ENCODE measurements around the gene RAP1GDS1.
"Not testable (repeated sequence)": the region's sequence is repeated elsewhere in the genome, so short reads cannot be mapped to it uniquely, and the experiment has no call there.

Gene RAP1GDS1

GRCh38 chr4:98358630-98359248 lies 97.6 kb downstream of the RAP1GDS1 start:
- DNase-seq: no peak

DNA sequence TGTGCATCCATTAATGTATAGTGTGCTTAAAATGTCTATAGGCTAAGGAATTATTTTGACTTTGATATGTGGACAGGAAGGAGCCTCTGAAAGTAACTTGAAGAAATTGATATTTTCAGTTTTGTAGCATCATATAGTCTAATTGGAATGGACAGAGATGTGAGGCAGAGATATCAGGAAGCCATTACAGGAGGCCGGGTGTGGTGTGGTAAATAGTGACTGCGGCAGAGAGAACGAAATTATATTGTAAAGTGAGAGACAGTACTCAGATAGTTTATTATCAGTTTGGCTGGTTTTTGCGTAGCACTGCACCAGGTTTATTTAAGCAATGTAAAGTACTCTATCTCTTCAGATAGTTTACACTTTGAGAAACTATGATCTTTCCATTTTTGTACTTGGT lies 98.5 kb downstream of the RAP1GDS1 start:
- DNase-seq: no peak

GRCh38 chr4:98363431-98363830 lies 102.2 kb downstream of the RAP1GDS1 start:
- no peak for DNase-seq

- not testable (repeated sequence) for DNase-seq
Observed at GRCh38 chr4:98366275-98366674, 105.1 kb downstream of the RAP1GDS1 start.

DNA sequence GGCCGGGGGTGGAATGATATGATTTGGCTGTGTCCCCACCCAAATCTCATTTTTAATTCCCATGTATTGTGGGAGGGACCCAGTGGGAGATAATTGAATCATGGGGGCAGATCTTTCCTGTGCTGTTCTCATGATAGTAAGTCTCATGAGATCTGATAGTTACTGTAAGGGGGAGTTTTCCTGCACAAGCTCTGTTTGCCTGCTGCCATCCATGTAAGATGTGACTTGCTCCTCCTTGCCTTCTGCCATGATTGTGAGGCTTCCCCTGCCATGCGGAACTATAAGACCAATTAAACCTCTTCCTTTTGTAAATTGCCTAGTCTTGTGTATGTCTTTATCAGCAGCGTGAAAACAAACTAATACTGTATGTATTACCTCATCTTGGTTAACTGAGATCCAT lies 106.8 kb downstream of the RAP1GDS1 start:
- DNase-seq: not testable (repeated sequence)

GRCh38 chr4:98369322-98369721 lies 108.1 kb downstream of the RAP1GDS1 start:
- DNase-seq: no peak

DNA sequence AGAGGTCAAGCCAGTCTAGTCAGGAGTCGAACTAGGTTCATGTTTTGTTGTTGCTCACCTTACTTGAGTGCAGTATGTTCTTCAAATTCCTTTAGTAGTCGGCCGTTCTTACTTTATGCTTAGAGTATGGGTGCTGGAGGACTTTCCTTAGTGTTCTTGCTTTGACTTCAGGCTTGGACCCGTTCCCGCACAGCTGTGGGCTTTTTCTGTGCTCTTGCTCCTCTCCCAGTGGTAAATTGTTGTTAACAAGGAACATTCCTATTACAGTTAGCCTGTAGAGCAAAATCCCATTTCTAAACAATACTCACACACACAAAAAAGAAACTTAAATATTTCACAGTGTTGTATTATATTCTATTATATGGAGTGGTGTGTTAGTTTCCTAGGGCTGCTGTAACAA lies 113.5 kb downstream of the RAP1GDS1 start:
- peak in 2 of 14 donors; percentile 2 to 19 for DNase-seq

- no peak for DNase-seq
Observed at GRCh38 chr4:98377559-98377958, 116.4 kb downstream of the RAP1GDS1 start.

GRCh38 chr4:98381306-98381705 lies 120.1 kb downstream of the RAP1GDS1 start:
- DNase-seq: no peak

- no peak for DNase-seq
Observed at GRCh38 chr4:98383431-98384106, 122.4 kb downstream of the RAP1GDS1 start.

DNA sequence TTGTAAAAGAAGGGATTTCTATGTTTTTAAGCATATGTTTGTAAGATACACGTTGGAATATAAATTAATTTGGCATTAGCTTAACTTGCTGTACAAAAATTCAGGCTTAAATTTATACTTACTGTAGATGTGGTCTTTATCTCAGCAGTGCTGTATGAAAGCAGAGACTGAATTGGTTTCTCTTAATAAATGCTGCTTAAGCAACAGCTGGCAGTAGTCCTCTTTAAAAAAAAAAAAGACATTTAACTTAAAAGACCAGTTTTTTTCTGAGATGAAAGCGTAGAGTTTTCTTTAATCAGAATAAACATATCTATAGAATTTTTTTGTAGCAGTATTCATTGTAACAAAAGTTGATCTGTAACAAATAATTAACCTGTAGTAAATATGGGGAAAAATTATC lies 124.6 kb downstream of the RAP1GDS1 start:
- DNase-seq: no peak

GRCh38 chr4:98387345-98388026 lies 126.3 kb downstream of the RAP1GDS1 start:
- no peak for DNase-seq

GRCh38 chr4:98394134-98394533 lies 132.9 kb downstream of the RAP1GDS1 start:
- DNase-seq: no peak

- DNase-seq: no peak
Observed at GRCh38 chr4:98399915-98400314, 138.7 kb downstream of the RAP1GDS1 start.

DNA sequence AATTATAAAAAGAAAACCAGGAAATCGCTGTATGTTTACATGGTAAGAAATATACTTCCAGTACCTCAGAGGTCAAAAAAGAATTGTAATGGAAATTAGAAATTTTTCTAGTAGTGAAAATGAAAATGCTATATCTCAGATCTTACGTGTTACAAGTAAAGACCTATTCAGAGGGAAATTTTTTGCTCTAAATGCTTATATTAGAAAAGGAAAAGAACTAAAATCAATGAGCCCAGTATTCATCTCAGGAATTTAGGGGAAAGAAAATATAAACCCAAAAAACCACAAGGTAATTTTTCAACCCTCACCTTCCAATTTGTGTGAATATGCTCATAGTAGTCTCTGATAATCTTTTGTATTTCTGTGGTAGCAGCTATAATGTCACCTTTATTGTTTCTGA lies 145.6 kb downstream of the RAP1GDS1 start:
- DNase-seq: no peak

- DNase-seq: no peak
Observed at GRCh38 chr4:98411731-98412130, 150.5 kb downstream of the RAP1GDS1 start.

DNA sequence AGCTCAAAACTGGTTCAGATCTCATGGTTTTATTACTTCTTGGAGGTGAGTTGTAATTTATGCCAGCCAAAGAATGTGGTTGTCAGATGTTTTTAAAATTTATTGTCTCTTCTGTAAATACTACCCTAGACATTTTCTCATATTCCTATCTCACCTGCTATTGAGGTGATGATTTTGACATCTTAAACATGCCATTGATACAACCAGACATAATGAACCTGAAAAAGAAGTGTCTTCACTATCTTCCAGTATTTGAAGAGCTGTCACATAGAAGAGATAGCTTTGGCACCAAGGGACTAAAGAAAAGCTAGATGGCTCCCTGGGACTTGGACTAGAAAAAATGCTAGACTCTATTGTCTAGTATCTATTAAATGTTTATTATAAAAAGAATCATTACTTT lies 155.7 kb downstream of the RAP1GDS1 start:
- DNase-seq: no peak

GRCh38 chr4:98420151-98420550 lies 159.0 kb downstream of the RAP1GDS1 start:
- not testable (repeated sequence) for DNase-seq

- DNase-seq: no peak
Observed at GRCh38 chr4:98421111-98421510, 159.9 kb downstream of the RAP1GDS1 start.

GRCh38 chr4:98423009-98423408 lies 161.8 kb downstream of the RAP1GDS1 start:
- no peak for DNase-seq

DNA sequence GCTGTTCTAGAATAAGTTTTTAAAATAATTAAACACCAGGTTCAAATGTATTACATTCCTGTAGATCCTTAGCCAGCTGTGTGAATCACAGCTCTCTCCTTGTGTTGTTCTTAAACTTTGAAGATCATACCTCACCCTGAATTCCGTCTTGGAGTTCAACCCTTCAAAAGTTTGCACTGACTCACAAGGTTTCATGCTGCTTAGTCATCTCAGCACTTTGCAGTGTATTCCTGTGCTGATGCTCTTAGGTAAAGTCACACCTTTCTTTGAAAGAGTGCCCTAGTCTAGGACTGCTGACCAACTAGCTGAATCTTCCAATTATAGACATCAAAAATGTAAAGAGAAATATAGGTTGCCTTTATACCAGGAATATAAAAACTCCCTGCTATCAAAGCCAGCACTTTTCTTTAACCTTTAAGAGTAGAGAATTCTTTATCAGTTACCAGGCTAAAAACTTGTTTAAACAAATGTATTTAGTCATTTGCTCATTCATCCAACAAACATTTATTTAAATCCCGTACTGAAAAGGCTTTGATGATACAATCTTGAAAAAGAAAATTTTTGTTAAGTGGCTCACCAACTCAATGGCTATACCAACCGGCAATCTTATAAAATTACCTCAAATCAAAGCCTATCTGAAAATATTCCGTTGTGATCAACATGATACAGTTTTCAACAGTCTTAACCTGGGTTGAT lies 169.7 kb downstream of the RAP1GDS1 start:
- no peak for DNase-seq

DNA sequence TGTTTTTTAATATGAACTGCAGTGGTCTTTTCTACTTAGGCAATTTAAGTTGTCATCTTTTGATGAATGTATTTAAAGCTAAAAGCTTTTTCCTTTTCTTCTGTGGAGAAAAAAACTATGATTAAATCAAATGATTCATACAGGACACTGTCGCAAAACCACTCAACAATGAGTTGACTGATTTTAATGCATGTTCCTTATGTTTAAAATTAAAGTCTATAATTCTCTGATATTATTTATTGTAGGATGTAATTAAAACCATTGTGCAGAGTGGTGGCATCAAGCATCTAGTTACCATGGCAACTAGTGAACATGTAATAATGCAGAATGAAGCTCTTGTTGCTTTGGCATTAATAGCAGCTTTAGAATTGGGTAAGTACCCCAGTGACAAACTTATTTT lies 172.5 kb downstream of the RAP1GDS1 start:
- DNase-seq: no peak

- DNase-seq: no peak
Observed at GRCh38 chr4:98434816-98435215, 173.6 kb downstream of the RAP1GDS1 start.

Data from C1 segment of cervical spinal cord (tissue), 14 donors.